Measurements from ENCODE around the gene LIPH.
"Not testable (repeated sequence)": the region's sequence is repeated elsewhere in the genome, so short reads cannot be mapped to it uniquely, and the experiment has no call there.

GRCh38 chr3:185466123-185466522 lies 86.3 kb downstream of the LIPH start:
- TF ChIP-seq, protein P1, sequence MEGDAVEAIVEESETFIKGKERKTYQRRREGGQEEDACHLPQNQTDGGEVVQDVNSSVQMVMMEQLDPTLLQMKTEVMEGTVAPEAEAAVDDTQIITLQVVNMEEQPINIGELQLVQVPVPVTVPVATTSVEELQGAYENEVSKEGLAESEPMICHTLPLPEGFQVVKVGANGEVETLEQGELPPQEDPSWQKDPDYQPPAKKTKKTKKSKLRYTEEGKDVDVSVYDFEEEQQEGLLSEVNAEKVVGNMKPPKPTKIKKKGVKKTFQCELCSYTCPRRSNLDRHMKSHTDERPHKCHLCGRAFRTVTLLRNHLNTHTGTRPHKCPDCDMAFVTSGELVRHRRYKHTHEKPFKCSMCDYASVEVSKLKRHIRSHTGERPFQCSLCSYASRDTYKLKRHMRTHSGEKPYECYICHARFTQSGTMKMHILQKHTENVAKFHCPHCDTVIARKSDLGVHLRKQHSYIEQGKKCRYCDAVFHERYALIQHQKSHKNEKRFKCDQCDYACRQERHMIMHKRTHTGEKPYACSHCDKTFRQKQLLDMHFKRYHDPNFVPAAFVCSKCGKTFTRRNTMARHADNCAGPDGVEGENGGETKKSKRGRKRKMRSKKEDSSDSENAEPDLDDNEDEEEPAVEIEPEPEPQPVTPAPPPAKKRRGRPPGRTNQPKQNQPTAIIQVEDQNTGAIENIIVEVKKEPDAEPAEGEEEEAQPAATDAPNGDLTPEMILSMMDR (IDR thresholded peaks at IDR 0.05): not testable (repeated sequence)
- TF ChIP-seq POLR2A (IDR thresholded peaks at IDR 0.05): not testable (repeated sequence)
